ENCODE data around the gene THOC6.

DNA sequence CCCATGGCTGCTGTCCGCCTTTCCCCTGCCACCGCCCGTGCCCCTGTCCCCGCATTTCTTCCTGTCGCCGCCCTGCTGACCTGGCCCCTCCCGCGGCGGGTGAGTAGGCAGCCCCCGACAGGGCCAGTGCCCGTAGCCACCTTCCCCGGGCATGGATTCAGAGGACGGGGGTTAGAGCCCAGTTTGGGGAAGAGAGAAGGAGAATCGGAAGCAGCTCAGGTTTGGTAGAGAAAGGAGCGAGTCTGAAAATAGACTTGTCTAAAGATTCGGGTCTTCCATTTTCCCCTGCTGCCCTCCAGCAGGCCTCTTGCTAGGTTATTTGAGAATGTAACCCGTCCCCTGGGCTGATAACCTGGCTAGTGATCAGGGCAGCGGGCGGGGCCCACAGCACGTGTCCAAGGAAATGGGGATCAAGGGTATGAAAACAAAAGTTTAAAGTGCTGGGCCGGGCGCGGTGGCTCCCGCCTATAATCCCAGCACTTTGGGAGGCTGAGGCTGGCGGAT is 19.0 kb upstream of the THOC6 start:
- TF ChIP-seq RARB (CRISPR knock-in tag; IDR thresholded peaks at IDR 0.05): no peak
- TF ChIP-seq ZFP30 (CRISPR knock-in tag; IDR thresholded peaks at IDR 0.05): no peak
- no peak for TF ChIP-seq ZNF70 (CRISPR knock-in tag; IDR thresholded peaks at IDR 0.05)
- no peak for TF ChIP-seq TCF4 (CRISPR knock-in tag; IDR thresholded peaks at IDR 0.05; ENCODE audit: borderline replicate concordance)
- no peak for TF ChIP-seq ISL1 (CRISPR knock-in tag; IDR thresholded peaks at IDR 0.05)
- TF ChIP-seq PATZ1 (CRISPR knock-in tag; IDR thresholded peaks at IDR 0.05; ENCODE audit: borderline replicate concordance): no peak
- no peak for TF ChIP-seq CREB5 (CRISPR knock-in tag; IDR thresholded peaks at IDR 0.05; ENCODE audit: low read depth)
- TF ChIP-seq ARNTL (CRISPR knock-in tag; IDR thresholded peaks at IDR 0.05; ENCODE audit: borderline replicate concordance, low read depth): no peak
- no peak for TF ChIP-seq TOX (CRISPR knock-in tag; IDR thresholded peaks at IDR 0.05; ENCODE audit: borderline replicate concordance)
- TF ChIP-seq CSRNP3 (CRISPR knock-in tag; IDR thresholded peaks at IDR 0.05): no peak
- TF ChIP-seq, protein P1, sequence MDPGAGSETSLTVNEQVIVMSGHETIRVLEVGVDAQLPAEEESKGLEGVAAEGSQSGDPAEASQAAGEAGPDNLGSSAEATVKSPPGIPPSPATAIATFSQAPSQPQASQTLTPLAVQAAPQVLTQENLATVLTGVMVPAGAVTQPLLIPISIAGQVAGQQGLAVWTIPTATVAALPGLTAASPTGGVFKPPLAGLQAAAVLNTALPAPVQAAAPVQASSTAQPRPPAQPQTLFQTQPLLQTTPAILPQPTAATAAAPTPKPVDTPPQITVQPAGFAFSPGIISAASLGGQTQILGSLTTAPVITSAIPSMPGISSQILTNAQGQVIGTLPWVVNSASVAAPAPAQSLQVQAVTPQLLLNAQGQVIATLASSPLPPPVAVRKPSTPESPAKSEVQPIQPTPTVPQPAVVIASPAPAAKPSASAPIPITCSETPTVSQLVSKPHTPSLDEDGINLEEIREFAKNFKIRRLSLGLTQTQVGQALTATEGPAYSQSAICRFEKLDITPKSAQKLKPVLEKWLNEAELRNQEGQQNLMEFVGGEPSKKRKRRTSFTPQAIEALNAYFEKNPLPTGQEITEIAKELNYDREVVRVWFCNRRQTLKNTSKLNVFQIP (CRISPR knock-in tag; IDR thresholded peaks at IDR 0.05; ENCODE audit: borderline replicate concordance, low read depth): no peak
- TF ChIP-seq GLIS3 (CRISPR knock-in tag; IDR thresholded peaks at IDR 0.05): no peak
- no peak for TF ChIP-seq ZNF8 (CRISPR knock-in tag; IDR thresholded peaks at IDR 0.05)
